GM18951 (cell line): ENCODE measurements around the gene SCGB2A2.

Experiments
- POLR2A ChIP-seq: IDR thresholded peaks from 4 replicates; pipeline ENCODE4 v1.6.1; 2011; ENCODE audit warnings: mild to moderate bottlenecking; ENCODE audit not compliant: insufficient read length, insufficient read depth; ENCODE audit errors: extremely low read depth
- in situ Hi-C: fragments of 300-500 bp; cut with MboI; formaldehyde crosslinking; loops from one replicate; pipeline ENCODE4 v1.12.0; 2022; ENCODE audit warnings: low sequenced_read_pairs, mixed read lengths, inconsistent platforms; ENCODE audit not compliant: unreplicated experiment

The SCGB2A2 gene

DNA sequence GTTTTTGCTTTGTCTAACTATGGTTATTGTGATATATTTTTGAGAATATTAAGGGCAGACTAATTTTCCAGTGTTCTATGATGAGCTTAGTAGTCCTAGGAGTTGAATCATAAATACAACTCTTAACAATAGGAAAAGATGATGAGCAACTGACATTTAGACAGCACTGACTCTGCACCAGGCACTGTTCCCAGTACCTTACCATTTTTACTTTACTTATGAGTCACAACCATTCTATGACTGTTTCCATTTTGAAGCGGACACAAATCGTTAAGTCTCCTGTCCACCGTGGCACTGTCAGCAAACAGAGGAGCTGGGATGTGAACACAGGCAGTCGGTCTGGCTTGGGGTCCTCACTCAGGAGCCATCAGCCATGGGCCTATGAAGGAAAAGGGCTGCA lies 3.4 kb upstream of the SCGB2A2 start:
- in situ Hi-C loops, result no loop called here
- no peak for TF ChIP-seq POLR2A

DNA sequence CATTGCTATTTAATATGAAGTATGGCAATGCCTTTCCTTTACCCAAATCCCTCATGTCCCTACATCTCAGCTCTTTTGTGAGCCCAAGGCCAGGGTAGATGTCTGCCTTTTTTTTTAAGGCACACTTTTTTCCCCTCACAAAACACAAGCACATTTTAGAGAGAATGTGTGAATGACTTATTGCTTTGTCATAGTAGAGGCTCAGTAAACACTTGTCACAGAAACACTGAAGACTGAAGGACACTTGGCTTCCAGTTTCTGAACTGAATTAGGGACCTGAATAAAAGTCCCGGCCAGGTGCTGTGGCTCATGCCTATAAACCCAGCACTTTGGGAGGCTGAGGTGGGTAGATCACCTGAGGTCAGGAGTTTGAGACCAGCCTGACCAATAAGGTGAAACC lies 2.9 kb upstream of the SCGB2A2 start:
- in situ Hi-C loops, result no loop called here
- no peak for TF ChIP-seq POLR2A

- no peak for TF ChIP-seq POLR2A
- in situ Hi-C loops, result no loop called here
These were observed 2.4 kb upstream of the SCGB2A2 start for GRCh38 chr11:62267576-62267975.

- in situ Hi-C loops, result no loop called here
- no peak for TF ChIP-seq POLR2A
These were observed 3.3 kb downstream of the SCGB2A2 start for GRCh38 chr11:62273284-62273683.

DNA sequence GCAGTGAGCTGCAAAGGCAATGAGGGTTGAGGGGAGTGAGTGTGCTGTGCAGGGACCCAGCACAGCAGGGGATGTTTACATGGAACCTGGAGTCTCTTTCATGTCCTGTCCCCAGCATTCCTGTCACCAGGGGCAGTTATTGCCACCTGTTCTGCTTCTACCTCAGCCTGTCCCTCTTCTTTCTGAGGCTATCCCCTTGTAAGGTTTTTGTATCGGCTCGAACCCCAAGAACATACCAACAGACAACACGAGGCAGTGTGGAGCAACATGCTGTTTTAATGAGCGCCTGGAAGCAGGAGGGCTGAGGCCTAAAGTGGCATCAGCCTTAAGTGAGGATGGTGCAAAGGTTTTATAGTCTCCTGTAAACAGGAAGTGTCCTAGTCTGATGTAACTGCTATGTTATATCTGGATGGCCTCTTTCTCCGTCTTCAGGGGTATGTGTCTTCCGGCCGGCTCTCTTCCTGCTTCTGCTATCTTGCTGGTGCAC lies 3.9 kb downstream of the SCGB2A2 start:
- in situ Hi-C loops, result no loop called here
- TF ChIP-seq POLR2A, result no peak

DNA sequence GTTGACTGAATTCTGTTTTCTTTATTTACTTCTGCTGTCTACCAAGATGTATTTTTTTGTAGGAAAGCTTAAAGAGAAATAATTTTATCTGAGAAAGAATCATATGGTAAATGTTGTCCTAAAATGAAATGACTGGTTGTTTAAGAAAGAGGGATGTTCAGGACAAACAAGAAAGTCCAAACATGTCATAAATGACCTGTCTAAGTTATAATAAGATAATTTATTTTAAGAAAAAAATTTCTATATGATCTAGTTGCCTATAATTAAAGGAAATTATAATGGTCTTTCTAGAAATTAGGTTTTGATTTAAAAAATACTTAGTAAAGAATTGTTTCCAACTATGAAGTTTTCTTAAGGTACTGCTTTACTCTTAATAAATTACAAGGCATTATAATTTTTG lies 10.5 kb downstream of the SCGB2A2 start:
- in situ Hi-C loops, result no loop called here
- TF ChIP-seq POLR2A, result no peak

- no peak for TF ChIP-seq POLR2A
- in situ Hi-C loops, result no loop called here
These were observed 25.5 kb downstream of the SCGB2A2 start for GRCh38 chr11:62295504-62295903.

DNA sequence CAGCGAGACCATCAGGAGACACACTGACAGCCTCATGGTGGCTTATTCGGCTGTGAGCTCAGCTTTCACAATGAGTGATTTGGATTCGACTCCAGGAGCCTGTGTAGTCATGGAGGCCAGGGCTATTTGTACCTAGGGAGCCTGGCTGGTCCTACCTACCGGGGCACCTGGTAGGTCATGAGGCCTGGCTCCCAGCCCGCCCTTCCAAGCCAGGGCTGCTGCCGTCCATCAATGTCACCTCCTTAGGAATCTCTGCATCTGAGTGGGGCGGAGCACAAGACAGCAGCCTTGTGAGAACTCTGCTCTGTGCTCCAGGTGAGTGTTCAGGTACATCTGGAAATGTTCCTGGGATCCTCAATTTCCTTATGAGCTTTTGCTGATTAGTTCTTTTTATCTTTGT lies 29.0 kb downstream of the SCGB2A2 start, which contains the start of gene SCGB1D4:
SCGB1D4 (minus strand) TSS at position 101 of the 400 bp plus-strand sequence; CDS start at position 36, 65 bp downstream.
- in situ Hi-C loops, result no loop called here
- TF ChIP-seq POLR2A, result no peak

DNA sequence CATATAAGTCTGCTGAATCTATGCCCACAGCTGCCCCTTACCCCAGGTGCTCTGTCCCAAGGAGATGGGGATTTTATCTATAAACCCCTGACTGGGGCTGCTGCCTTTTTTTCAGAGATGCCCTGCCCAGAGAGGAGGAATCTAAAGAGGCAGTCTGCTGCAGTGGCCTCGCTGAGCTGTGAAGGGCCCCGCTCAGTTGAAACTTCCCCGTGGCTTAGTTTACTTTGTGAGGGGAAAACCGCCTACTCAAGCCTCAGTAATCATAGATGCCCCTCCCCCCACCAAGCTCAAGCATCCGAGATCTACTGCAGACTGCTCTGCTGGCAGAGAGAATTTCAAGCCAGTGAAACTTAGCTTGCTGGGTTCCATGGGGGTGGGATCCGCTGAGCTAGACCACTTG lies 36.3 kb downstream of the SCGB2A2 start:
- in situ Hi-C loops, result loop anchor here (25.0 kb wide), 1 partner anchor 94 kb away; the partner anchor contains the start of gene SCGB2A1
- no peak for TF ChIP-seq POLR2A

- TF ChIP-seq POLR2A, result no peak
These were observed 38.0 kb downstream of the SCGB2A2 start for GRCh38 chr11:62307950-62308349.

GRCh38 chr11:62309991-62310390 lies 40.0 kb downstream of the SCGB2A2 start:
- in situ Hi-C loops, result loop anchor here (25.0 kb wide), 1 partner anchor 98 kb away; the partner anchor contains the start of gene SCGB2A1
- no peak for TF ChIP-seq POLR2A

More at GRCh38 chr11:62307950-62308349, 38.0 kb downstream of the SCGB2A2 start:
- in situ Hi-C loops, result loop anchor here (25.0 kb wide), 1 partner anchor 96 kb away; the partner anchor contains the start of gene SCGB2A1

GRCh38 chr11:62315431-62315830 lies 45.5 kb downstream of the SCGB2A2 start:
- in situ Hi-C loops, result loop anchor here (25.0 kb wide), 1 partner anchor 103 kb away; the partner anchor contains the start of gene SCGB2A1
- TF ChIP-seq POLR2A, result no peak

DNA sequence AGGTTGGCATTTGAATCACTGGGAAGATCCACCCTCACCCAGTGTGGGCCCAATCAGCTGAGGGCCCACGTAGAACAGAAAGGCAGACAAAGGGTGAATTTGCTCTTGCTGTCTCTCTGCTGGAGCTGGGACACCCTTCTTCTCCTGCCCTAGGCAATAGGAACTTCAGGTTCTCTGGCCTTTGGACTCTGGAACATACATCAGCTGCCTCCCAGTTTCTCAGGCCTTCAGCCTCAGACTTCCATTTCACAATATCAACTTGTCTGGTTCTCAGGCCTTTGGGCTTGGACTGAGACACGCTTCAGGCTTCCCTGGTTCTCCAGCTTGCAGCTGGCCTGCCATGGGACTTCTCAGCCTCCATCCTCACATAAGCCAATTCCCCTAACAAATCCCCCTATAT lies 52.6 kb downstream of the SCGB2A2 start:
- no peak for TF ChIP-seq POLR2A
- in situ Hi-C loops, result loop anchor here (25.0 kb wide), 1 partner anchor 110 kb away; the partner anchor contains the start of gene SCGB2A1
